Stimulated activated CD8-positive, alpha-beta memory T cell treated with anti-CD3 and anti-CD28 coated beads, Interleukin-2, amount 100 ng/mL, for 48 hours (primary cell): Measurements from ENCODE around the gene AP3M1.
"Not testable (repeated sequence)": the region's sequence is repeated elsewhere in the genome, so short reads cannot be mapped to it uniquely, and the experiment has no call there.

Source experiments
- DNase-seq, 2 donors: peaks; one replicate each; pipeline ENCODE4 v3.0.0-alpha.2; 2020; ENCODE audit warnings: low read depth in 2 of 2

Gene AP3M1

GRCh38 chr10:74150204-74150989 lies at the start of gene AP3M1:
Gene AP3M1, minus strand, starts transcription at chr10:74150828. Its CDS starts 12,449 bp downstream, at chr10:74138379.
- peak; percentile 67 to 69 for DNase-seq

- no peak for DNase-seq
Measured at GRCh38 chr10:74199315-74199714, 48.7 kb upstream of the AP3M1 start.

- DNase-seq = no peak
Measured at GRCh38 chr10:74194999-74195398, 44.4 kb upstream of the AP3M1 start.

GRCh38 chr10:74194545-74194944 lies 43.9 kb upstream of the AP3M1 start:
- DNase-seq = no peak

GRCh38 chr10:74190494-74190893 lies 39.9 kb upstream of the AP3M1 start:
- DNase-seq = no peak

- DNase-seq = no peak
Measured at GRCh38 chr10:74189999-74190421, 39.4 kb upstream of the AP3M1 start.

GRCh38 chr10:74188617-74189016 lies 38.0 kb upstream of the AP3M1 start:
- not testable (repeated sequence) for DNase-seq

GRCh38 chr10:74187237-74187636 lies 36.6 kb upstream of the AP3M1 start:
- no peak for DNase-seq

- DNase-seq = no peak
Measured at GRCh38 chr10:74186678-74187077, 36.0 kb upstream of the AP3M1 start.

GRCh38 chr10:74179111-74179710 lies 28.6 kb upstream of the AP3M1 start:
- no peak for DNase-seq

GRCh38 chr10:74178042-74178791 lies 27.6 kb upstream of the AP3M1 start:
- DNase-seq = no peak

- DNase-seq = peak; percentile 30 to 37
Measured at GRCh38 chr10:74177140-74177677, 26.6 kb upstream of the AP3M1 start.

- peak; percentile 95 to 96 for DNase-seq
Measured at GRCh38 chr10:74176380-74177139, 25.9 kb upstream of the AP3M1 start.

- DNase-seq = no peak
Measured at GRCh38 chr10:74175510-74176379, 25.1 kb upstream of the AP3M1 start.

- no peak for DNase-seq
Measured at GRCh38 chr10:74174521-74174920, 23.9 kb upstream of the AP3M1 start.

- no peak for DNase-seq
Measured at GRCh38 chr10:74171625-74172024, 21.0 kb upstream of the AP3M1 start.

GRCh38 chr10:74167443-74167842 lies 16.8 kb upstream of the AP3M1 start:
- DNase-seq = no peak

- DNase-seq = no peak
Measured at GRCh38 chr10:74165530-74165901, 14.9 kb upstream of the AP3M1 start.

- DNase-seq = no peak
Measured at GRCh38 chr10:74164716-74165529, 14.3 kb upstream of the AP3M1 start.
